Activated naive CD4-positive, alpha-beta T cell treated with anti-CD3 and anti-CD28 coated beads, Interleukin-2, amount 10 ng/mL, durations not matched to agents 7 days and 5 days (primary cell): ENCODE data around the gene CKB.

Experiments used
- CTCF ChIA-PET: fragments of 350-600 bp; sonication (Branson Sonifier 250); formaldehyde crosslinking; loops from one replicate; lab custom pipeline; 2021; ENCODE audit warnings: antibody characterized with exemption; lab: Charles Lee
- DNase-seq: peaks from one replicate; pipeline ENCODE4 v3.0.0-alpha.2; 2020
- H3K27ac Mint-ChIP-seq: one replicate; pipeline ENCODE4 v1.8.0; 2021; ENCODE audit warnings: mild to moderate bottlenecking, moderate library complexity, mixed read lengths
- H3K27me3 Mint-ChIP-seq: one replicate; pipeline ENCODE4 v1.8.0; 2021; ENCODE audit warnings: mild to moderate bottlenecking, mixed read lengths
- H3K36me3 Mint-ChIP-seq: one replicate; pipeline ENCODE4 v1.8.0; 2021; ENCODE audit warnings: mixed read lengths
- H3K4me1 Mint-ChIP-seq: one replicate; pipeline ENCODE4 v1.8.0; 2021; ENCODE audit warnings: mixed read lengths
- H3K4me3 Mint-ChIP-seq: one replicate; pipeline ENCODE4 v1.8.0; 2021; ENCODE audit warnings: mild to moderate bottlenecking, moderate library complexity, mixed read lengths
- H3K9me3 Mint-ChIP-seq: one replicate; pipeline ENCODE4 v1.8.0; 2021; ENCODE audit warnings: mixed read lengths

The CKB gene

DNA sequence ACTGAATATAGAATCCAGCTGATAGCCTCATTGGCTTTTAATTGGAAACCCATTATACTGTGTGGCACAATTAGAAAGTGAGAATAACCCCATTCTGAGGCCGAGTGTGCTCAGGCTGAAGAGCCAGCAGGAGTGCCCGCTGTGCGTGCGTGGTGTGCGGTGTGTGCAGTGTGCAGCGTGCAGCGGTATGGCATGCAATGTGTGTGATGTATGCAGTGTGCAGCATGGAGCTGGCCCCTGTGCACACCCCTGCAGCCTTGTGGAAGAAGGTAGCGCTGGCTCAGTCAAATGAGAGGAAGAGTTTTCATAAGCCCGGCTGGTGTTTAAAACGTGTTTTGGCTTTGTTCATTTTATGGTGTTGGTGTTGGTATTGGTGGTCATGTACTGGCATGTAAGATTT, 22.9 kb downstream of the CKB start:
- no peak overlapping the region for H3K4me3 Mint-ChIP-seq
- CTCF ChIA-PET: interaction anchor here (0.6 to 2.0 kb wide), 16 partner anchors 9 to 108 kb away, joined by 3 to 7 read pairs (median 4); no protein-coding TSS in a partner anchor
- no peak overlapping the region for H3K27ac Mint-ChIP-seq
- no peaks in the 10 kb centered on the region for H3K27me3 Mint-ChIP-seq
- DNase-seq: no peak
- H3K36me3 Mint-ChIP-seq: peaks cover 42% of the 10 kb centered on the region
- peaks cover 7% of the 10 kb centered on the region for H3K4me1 Mint-ChIP-seq
- no peaks in the 10 kb centered on the region for H3K9me3 Mint-ChIP-seq

DNA sequence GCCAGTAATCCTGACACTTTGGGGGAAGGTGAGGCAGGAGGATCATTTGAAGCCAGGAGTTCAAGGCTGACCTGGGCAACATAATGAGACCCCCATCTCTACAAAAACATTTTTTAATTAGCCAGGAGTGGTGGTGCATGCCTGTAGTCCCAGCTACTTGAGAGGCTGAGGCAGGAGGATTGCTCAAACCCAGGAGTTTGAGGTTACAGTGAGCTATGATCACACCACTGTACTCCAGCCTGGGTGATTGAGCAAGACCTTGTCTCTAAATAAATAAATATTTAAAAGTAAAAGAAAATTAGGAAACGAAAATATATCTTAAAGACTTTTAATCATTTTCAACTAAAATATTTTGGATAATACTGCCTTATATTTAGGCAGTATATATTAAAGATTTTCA, 25.9 kb downstream of the CKB start:
- Mint-ChIP-seq H3K27me3 (no peaks in the 10 kb centered on the region), H3K4me3 (no peak overlapping the region), H3K4me1 (peaks cover 7% of the 10 kb centered on the region), H3K27ac (no peak overlapping the region), H3K9me3 (no peaks in the 10 kb centered on the region), H3K36me3 (peaks cover 29% of the 10 kb centered on the region)
- CTCF ChIA-PET: no interaction called here
- no peak for DNase-seq

DNA sequence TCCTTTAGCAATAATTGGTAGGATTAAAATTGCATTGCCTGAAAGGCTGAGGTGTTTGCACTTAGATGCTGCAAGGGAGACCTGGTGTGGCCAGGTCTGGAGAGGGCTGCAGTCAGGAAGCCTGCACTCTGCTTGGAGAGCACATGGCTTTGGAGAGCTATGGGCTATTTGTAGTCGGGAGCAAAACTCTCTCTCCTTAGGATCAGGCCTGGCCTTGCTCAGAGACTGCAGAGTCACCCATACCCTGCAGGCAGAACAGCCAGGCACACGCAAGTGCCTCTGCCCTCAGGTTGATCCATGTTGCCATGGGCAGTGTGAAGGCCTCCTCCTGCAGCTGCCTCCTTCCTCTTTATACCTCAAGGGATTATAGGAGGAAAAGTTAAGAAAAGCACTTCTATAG, 26.8 kb downstream of the CKB start:
- Mint-ChIP-seq H3K4me3 (no peak overlapping the region), H3K4me1 (peaks cover 7% of the 10 kb centered on the region), H3K27me3 (no peaks in the 10 kb centered on the region), H3K9me3 (no peaks in the 10 kb centered on the region), H3K27ac (no peak overlapping the region), H3K36me3 (peaks cover 23% of the 10 kb centered on the region)
- no peak for DNase-seq
- CTCF ChIA-PET: interaction anchor here (0.8 kb wide), 1 partner anchor 23 kb away, joined by 4 read pairs; no protein-coding TSS in a partner anchor

DNA sequence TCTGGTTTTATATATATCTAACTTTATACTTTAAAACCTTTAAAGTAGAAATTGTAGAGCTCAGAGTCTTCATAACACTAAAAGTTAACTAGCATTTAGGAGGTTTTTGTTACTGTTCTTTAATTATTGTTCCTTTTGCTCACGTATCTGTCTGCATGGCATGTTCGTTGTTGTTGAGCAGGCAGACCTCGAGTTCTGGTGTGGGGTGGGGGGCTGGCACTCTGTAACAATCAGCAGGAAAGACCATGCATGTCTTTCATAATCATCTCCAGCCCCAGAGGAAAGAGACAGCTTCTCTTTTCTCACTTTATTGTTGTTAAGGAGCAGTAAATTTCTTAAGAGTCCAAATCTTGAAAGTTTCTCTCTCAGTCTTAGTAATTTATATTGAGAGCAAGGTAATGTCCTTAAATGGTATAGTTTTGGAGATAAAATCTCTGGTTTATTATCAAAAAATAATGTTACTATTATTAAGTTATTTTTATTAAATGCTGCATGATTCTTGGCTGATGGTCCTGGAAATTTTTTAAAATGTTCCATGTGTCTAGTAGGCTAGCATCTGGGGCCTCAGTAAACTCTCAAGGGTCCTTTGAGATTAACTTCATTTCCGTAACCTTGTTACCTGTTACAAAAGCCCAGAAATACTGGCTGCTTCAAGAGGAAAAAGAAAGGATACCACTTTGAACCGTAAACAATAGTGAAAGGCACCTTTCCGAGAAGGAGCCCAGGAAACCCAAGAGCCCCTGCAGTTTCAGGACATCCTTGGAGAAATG, 30.3 kb downstream of the CKB start:
- no peak for DNase-seq
- CTCF ChIA-PET: interaction anchor here (0.6 to 0.7 kb wide), 2 partner anchors 8 to 26 kb away, joined by 3 read pairs; no protein-coding TSS in a partner anchor
- Mint-ChIP-seq H3K36me3 (peaks cover 28% of the 10 kb centered on the region), H3K9me3 (no peaks in the 10 kb centered on the region), H3K27ac (no peak overlapping the region), H3K4me1 (no peaks in the 10 kb centered on the region), H3K27me3 (no peaks in the 10 kb centered on the region), H3K4me3 (no peak overlapping the region)

DNA sequence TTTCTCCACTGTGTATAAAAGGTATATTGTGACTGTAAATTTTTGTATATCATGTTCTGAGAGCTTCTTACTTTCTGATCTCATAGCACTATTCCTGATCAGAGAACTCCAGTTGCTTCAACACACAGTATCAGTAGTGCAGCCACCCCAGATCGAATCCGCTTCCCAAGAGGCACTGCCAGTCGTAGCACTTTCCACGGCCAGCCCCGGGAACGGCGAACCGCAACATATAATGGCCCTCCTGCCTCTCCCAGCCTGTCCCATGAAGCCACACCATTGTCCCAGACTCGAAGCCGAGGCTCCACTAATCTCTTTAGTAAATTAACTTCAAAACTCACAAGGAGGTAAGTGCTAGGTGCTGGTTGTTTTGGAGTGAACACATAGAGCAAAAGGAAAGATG, 30.9 kb downstream of the CKB start:
- CTCF ChIA-PET: interaction anchor here (0.6 to 0.7 kb wide), 2 partner anchors 9 to 27 kb away, joined by 3 read pairs; no protein-coding TSS in a partner anchor
- no peaks in the 10 kb centered on the region for H3K9me3 Mint-ChIP-seq

DNA sequence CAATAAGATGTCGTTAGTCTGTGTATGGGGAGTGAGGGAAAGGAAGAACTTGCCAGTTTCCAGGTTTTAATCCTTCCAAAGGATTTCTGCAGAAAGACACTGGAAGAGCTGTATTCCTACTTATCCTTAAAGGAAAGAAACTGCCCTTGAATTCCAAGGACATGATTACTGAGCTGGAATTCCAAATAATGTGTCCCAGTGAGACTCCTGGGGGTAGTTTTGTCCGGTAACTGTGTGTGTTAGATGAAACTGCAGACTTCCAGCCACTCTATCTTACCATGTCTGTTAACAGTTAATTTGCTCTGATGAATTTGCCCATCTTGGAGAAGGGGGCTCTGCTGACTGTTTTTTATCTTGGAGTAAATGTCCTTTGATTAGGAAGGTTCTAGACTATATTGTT, 33.0 kb downstream of the CKB start:
- Mint-ChIP-seq H3K4me1 (no peaks in the 10 kb centered on the region), H3K9me3 (no peaks in the 10 kb centered on the region), H3K27me3 (no peaks in the 10 kb centered on the region), H3K4me3 (no peak overlapping the region), H3K27ac (no peak overlapping the region), H3K36me3 (peaks cover 23% of the 10 kb centered on the region)
- DNase-seq: no peak
- CTCF ChIA-PET: interaction anchor here (1.0 to 1.9 kb wide), 2 partner anchors 10 to 99 kb away, joined by 3 to 4 read pairs; no protein-coding TSS in a partner anchor

More for the DNA sequence above, 30.9 kb downstream of the CKB start:
- Mint-ChIP-seq H3K27ac (no peak overlapping the region), H3K36me3 (peaks cover 26% of the 10 kb centered on the region), H3K27me3 (no peaks in the 10 kb centered on the region), H3K4me3 (no peak overlapping the region), H3K4me1 (no peaks in the 10 kb centered on the region)
- DNase-seq: no peak

DNA sequence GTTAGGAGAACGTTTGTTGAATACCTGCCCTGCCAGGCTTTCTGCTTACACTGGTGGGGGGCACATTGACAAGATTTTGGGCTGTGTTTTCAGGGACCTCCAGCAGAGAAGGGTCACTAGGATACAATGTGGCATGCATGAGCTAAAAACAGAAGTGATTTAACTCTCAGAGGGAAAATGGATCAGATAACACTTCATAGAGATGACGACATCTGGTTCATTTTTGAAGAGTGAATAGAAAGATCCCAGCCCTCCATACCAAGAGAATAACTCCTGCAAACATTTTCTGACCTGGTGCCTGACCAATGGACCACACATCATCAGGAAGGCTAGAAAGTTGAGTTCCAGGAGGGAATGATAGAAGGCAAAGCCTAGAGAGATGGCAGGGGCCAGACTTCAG, 33.7 kb downstream of the CKB start:
- Mint-ChIP-seq H3K27me3 (no peaks in the 10 kb centered on the region), H3K4me3 (no peak overlapping the region), H3K36me3 (peaks cover 23% of the 10 kb centered on the region), H3K9me3 (no peaks in the 10 kb centered on the region), H3K27ac (no peak overlapping the region), H3K4me1 (no peaks in the 10 kb centered on the region)
- CTCF ChIA-PET: interaction anchor here (1.0 kb wide), 1 partner anchor 10 kb away, joined by 3 read pairs; no protein-coding TSS in a partner anchor
- DNase-seq: no peak

DNA sequence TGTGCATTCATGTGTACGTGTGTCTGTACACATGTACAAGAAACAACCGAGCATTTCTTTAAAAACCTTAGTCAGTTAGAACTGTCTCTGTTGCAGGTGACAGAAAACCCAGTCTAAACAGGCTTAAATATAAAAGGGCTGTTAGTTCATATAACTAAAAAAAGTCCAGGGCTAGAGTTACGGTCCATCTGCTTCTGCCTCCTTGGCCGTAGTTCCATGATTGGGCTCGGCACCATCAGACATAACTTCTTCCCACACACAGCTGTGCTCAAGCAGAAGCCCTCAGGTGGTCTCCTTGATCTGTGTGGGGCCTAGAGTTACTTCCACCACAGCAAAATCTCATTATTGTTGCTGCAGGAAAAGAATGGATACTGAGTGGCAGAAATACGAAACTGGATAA, 34.6 kb downstream of the CKB start:
- Mint-ChIP-seq H3K27ac (no peak overlapping the region), H3K27me3 (no peaks in the 10 kb centered on the region), H3K9me3 (no peaks in the 10 kb centered on the region), H3K36me3 (peaks cover 29% of the 10 kb centered on the region), H3K4me1 (no peaks in the 10 kb centered on the region), H3K4me3 (no peak overlapping the region)
- DNase-seq: no peak
- CTCF ChIA-PET: interaction anchor here (2.0 kb wide), 1 partner anchor 11 kb away, joined by 5 read pairs; no protein-coding TSS in a partner anchor

DNA sequence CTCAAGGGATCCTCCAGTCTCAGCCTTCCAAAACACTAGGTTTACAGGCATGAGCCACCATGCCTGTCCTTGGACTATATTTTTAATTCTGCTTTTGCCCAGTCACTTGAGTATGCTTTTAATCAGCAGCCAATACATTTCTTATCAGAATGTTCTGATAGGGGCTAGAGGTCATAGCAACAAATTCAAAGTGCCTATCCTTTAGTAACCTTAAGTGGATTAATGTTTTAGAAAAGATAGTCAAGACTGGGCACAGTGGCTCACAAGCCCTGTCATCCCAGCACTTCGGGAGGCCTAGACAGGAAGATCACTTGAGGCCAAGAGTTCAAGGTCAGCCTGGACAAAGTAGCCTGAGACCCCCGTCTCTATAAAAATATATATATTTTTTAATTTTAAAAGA, 37.1 kb downstream of the CKB start:
- Mint-ChIP-seq H3K27ac (no peak overlapping the region), H3K4me1 (peaks cover 7% of the 10 kb centered on the region), H3K4me3 (no peak overlapping the region), H3K36me3 (peaks cover 39% of the 10 kb centered on the region), H3K9me3 (no peaks in the 10 kb centered on the region), H3K27me3 (no peaks in the 10 kb centered on the region)
- CTCF ChIA-PET: interaction anchor here (1.5 kb wide), 1 partner anchor 15 kb away, joined by 3 read pairs; no protein-coding TSS in a partner anchor
- DNase-seq: no peak

DNA sequence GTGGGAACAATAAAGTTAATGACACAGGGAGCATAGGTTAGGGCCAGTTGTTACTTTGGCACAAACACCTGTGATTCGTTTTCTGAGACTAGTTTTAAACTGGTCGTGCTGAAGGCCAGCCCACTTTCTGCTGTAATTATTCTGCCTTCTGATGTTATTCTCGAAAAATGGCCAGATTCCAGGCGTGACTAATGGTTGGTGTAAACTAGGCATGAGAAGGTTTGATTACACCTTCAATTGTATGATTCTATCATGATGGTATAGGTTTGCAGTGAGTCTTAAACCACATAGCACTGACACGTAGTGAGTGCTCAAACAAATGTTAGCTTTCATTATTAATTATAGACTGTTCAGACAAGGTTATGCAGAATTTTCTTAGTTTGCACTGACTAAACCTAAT, 39.0 kb downstream of the CKB start:
- Mint-ChIP-seq H3K4me1 (peaks cover 12% of the 10 kb centered on the region), H3K9me3 (no peaks in the 10 kb centered on the region), H3K4me3 (no peak overlapping the region), H3K36me3 (peaks cover 37% of the 10 kb centered on the region), H3K27me3 (no peaks in the 10 kb centered on the region), H3K27ac (no peak overlapping the region)
- CTCF ChIA-PET: no interaction called here
- DNase-seq: no peak

DNA sequence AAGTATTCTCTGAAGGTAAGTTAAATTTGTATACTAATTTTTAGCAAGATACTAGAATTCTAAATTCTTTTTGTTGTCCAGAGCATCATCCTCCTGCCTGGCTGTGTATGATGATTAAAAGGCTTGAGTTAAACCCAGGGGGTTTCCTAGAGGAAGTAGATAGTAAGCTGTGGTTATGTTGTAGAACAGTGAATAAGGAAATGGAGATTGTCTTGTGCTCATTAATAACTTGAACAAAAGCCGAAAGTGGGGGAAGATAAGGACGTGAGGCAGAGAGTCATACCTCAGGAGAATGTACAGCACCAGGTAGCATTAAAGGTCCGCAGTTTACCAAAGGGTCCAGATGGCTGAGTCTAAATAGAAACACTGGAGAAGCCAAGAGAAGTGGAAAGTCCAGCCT, 42.0 kb downstream of the CKB start:
- CTCF ChIA-PET: interaction anchor here (0.7 kb wide), 1 partner anchor 48 kb away, joined by 3 read pairs; no protein-coding TSS in a partner anchor
- Mint-ChIP-seq H3K9me3 (no peaks in the 10 kb centered on the region), H3K27ac (peak overlapping the region; percentile 19), H3K27me3 (no peaks in the 10 kb centered on the region), H3K4me1 (peaks cover 15% of the 10 kb centered on the region), H3K4me3 (no peak overlapping the region), H3K36me3 (peaks cover 34% of the 10 kb centered on the region)
- no peak for DNase-seq

DNA sequence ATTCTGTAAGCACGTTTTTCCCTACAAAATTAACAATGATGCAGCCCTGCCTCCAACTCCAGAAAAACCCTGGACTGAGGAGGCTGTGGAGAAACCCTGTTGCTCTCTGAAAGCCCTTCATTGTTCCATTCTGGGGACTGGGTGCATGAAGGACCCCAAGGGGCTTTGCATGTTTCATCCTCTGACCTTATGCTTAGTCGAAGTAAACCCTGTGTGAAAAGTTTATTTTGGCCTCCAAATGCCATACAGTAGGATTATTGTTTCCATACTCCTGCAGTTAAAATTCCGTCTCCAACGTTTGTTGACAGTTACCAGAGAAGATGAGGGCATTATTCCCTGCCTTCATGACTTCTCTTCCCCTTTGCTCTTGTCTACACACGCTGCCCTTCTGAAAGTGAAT, 46.0 kb downstream of the CKB start:
- H3K36me3 Mint-ChIP-seq: peaks cover 32% of the 10 kb centered on the region
- H3K27me3 Mint-ChIP-seq: no peaks in the 10 kb centered on the region
- H3K4me1 Mint-ChIP-seq: peaks cover 15% of the 10 kb centered on the region
- CTCF ChIA-PET: interaction anchor here (1.4 kb wide), 1 partner anchor 23 kb away, joined by 4 read pairs; no protein-coding TSS in a partner anchor
- no peak for DNase-seq
- no peak overlapping the region for H3K4me3 Mint-ChIP-seq
- no peak overlapping the region for H3K27ac Mint-ChIP-seq
- H3K9me3 Mint-ChIP-seq: no peaks in the 10 kb centered on the region

DNA sequence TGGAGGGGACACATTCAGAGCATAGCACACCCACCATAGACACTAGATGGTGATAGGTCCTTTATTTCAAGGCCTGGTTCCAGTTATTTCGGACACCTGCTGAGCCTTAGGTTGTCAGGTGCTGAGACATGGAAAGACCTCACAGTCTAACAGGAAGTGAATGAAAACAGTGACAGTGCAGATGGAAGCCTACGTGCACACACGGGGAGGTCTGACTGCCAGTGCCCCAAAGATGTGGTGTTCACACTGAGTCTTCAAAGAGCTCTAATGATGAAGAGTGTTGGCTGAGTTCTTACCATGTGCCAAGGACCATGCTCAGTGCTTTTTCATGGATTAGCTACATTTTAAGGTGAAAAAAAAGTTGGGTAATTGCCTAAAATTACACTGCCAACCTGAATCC, 46.6 kb downstream of the CKB start:
- H3K4me3 Mint-ChIP-seq: no peak overlapping the region
- no peak for DNase-seq
- peaks cover 29% of the 10 kb centered on the region for H3K36me3 Mint-ChIP-seq
- CTCF ChIA-PET: interaction anchor here (1.4 kb wide), 1 partner anchor 24 kb away, joined by 4 read pairs; no protein-coding TSS in a partner anchor
- no peaks in the 10 kb centered on the region for H3K27me3 Mint-ChIP-seq
- H3K27ac Mint-ChIP-seq: no peak overlapping the region
- H3K9me3 Mint-ChIP-seq: no peaks in the 10 kb centered on the region
- H3K4me1 Mint-ChIP-seq: peaks cover 14% of the 10 kb centered on the region

DNA sequence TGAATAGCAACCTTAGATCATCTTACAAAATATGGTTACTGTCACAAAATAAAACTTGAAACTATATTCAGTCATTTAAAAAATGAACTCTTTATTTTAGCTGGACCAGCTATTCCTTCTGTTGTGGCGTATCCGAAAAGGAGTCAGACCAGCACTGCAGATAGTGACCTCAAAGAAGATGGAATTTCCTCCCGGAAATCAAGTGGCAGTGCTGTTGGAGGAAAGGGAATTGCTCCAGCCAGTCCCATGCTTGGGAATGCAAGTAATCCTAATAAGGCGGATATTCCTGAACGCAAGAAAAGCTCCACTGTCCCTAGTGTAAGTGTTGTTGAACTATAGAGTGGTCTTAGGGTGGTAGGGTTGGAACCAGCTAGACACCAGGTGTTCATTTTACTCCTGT, 47.7 kb downstream of the CKB start:
- CTCF ChIA-PET: no interaction called here
- DNase-seq: no peak
- Mint-ChIP-seq H3K9me3 (no peaks in the 10 kb centered on the region), H3K36me3 (peaks cover 27% of the 10 kb centered on the region), H3K27ac (no peak overlapping the region), H3K4me1 (peaks cover 3% of the 10 kb centered on the region), H3K27me3 (no peaks in the 10 kb centered on the region), H3K4me3 (no peak overlapping the region)

DNA sequence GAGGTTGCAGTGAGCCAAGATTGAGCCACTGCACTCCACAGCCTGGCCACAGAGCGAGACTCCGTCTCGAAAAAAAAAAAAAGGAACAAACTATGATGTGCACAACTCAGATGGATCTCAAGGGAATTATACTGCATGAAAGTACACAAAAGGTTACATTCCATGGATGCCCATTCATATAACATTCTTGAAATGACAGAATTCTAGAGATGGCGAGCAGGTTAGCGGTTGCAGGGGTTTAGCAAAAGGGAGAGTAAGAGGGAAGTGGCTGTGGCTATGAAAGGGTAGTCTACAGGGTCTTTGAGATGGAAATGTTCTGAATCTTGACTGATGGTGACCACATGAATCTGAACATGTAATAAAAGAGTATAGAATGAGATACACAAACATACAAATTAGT, 49.7 kb downstream of the CKB start:
- peak overlapping the region; percentile 47 for H3K27ac Mint-ChIP-seq
- H3K27me3 Mint-ChIP-seq: no peaks in the 10 kb centered on the region
- CTCF ChIA-PET: no interaction called here
- H3K4me3 Mint-ChIP-seq: no peak overlapping the region
- peaks cover 3% of the 10 kb centered on the region for H3K4me1 Mint-ChIP-seq
- H3K36me3 Mint-ChIP-seq: peaks cover 30% of the 10 kb centered on the region
- H3K9me3 Mint-ChIP-seq: no peaks in the 10 kb centered on the region
- no peak for DNase-seq
